Stimulated activated CD8-positive, alpha-beta memory T cell treated with anti-CD3 and anti-CD28 coated beads, Interleukin-12 subunit alpha, Interleukin-12 subunit beta, amount 100 ng/mL, for 24 hours (primary cell): ENCODE results near the gene SLC35B2.

Experiments used
- DNase-seq: peaks from one replicate; pipeline ENCODE4 v3.0.0-alpha.2; 2020; ENCODE audit errors: extremely low read depth

SLC35B2 gene

GRCh38 chr6:44257025-44257752, at the start of gene SLC35B2:
Gene SLC35B2 (minus strand): TSS chr6:44257528. CDS start chr6:44257410, 118 bp downstream.
- no peak for DNase-seq

- DNase-seq = no peak
Measured at GRCh38 chr6:44306710-44307109, 49.4 kb upstream of the SLC35B2 start.

GRCh38 chr6:44305200-44305725, 47.9 kb upstream of the SLC35B2 start:
- no peak for DNase-seq

GRCh38 chr6:44304282-44305199, 47.2 kb upstream of the SLC35B2 start:
- no peak for DNase-seq

GRCh38 chr6:44303842-44304241, 46.5 kb upstream of the SLC35B2 start:
- DNase-seq = no peak

GRCh38 chr6:44302856-44303255, 45.5 kb upstream of the SLC35B2 start:
- no peak for DNase-seq

GRCh38 chr6:44301782-44302564, 44.6 kb upstream of the SLC35B2 start:
- DNase-seq = no peak

- DNase-seq = no peak
Measured at GRCh38 chr6:44301106-44301505, 43.8 kb upstream of the SLC35B2 start.

GRCh38 chr6:44300292-44300823, 43.0 kb upstream of the SLC35B2 start:
- DNase-seq = no peak

- no peak for DNase-seq
Measured at GRCh38 chr6:44298864-44299263, 41.5 kb upstream of the SLC35B2 start.

GRCh38 chr6:44298055-44298803, 40.9 kb upstream of the SLC35B2 start:
- no peak for DNase-seq

GRCh38 chr6:44297063-44298038, 40.0 kb upstream of the SLC35B2 start:
- DNase-seq = no peak

GRCh38 chr6:44294832-44295791, 37.8 kb upstream of the SLC35B2 start:
- DNase-seq = no peak

- no peak for DNase-seq
Measured at GRCh38 chr6:44292661-44293365, 35.5 kb upstream of the SLC35B2 start.

GRCh38 chr6:44291841-44292240, 34.5 kb upstream of the SLC35B2 start:
- no peak for DNase-seq

GRCh38 chr6:44289726-44290260, 32.5 kb upstream of the SLC35B2 start:
- DNase-seq = no peak

GRCh38 chr6:44286747-44287146, 29.4 kb upstream of the SLC35B2 start:
- DNase-seq = no peak

- DNase-seq = no peak
Measured at GRCh38 chr6:44286285-44286565, 28.9 kb upstream of the SLC35B2 start.
